ENCODE results near the gene ADAM33. TPM values are rescaled to one million over a fixed set of nuclear protein-coding genes. Genes with fewer than 3 reads are reported as not detected.

ADAM33 gene
- total RNA-seq, 2 experiments from 2014 or later: not detected

DNA sequence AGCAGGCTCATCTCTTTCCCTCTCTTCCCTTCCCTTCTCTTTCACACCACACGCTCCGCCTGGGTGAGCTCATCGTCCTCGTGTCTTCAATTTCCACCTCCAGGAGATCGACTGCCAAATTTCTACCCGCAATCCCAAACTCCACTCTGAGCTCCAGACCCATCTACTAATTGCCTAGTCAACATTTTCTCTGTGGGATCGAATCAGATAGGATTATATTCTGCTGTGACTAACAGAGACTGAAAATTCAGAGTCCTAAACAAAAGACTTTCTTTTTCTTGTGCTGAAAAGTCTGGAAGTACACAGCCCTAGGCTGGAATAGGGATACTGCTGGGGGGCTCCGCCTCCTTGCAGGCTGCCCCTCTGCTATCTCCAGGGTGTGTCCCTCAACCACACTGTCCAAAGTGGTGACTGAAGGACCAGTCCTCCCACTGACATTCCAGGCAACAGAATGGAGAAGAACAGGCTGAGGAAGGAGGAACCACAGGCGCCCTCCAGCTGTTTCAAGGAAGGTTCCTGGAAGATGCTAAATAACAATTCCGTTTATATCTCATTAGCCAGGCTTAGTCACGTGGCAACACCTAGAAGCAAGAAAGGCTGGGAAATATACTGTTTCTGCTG lies 45.7 kb upstream of the ADAM33 start:
- ChIA-PET CTCF (no interaction called here), POLR2A (no interaction called here)
- DNase-seq (no peak), ATAC-seq (ENCODE audit: poor library complexity) (no peak)
- Histone ChIP-seq H3K27ac (ENCODE audit: low read depth in 1 of 2, low read length in 2 of 2) (no peak overlapping the region), H3K36me3 (ENCODE audit: insufficient read depth, low read length) (no peaks in the 10 kb centered on the region), H3K4me3 (ENCODE audit: low read length) (no peak overlapping the region), H3K9me3 (ENCODE audit: control insufficient read depth in 1 of 2, insufficient read depth in 1 of 2, low read length in 2 of 2) (no peaks in the 10 kb centered on the region), H3K4me1 (ENCODE audit: insufficient read depth, low read length) (no peaks in the 10 kb centered on the region), H3K27me3 (ENCODE audit: control insufficient read depth in 1 of 2, insufficient read depth in 2 of 2, low read length in 2 of 2) (peaks cover 32 to 37% of the 10 kb centered on the region in 2 experiments)
- Mint-ChIP-seq H3K27ac (no peak overlapping the region), H3K36me3 (ENCODE audit: low read depth) (no peaks in the 10 kb centered on the region), H3K4me3 (no peak overlapping the region), H3K4me1 (ENCODE audit: low read depth) (no peaks in the 10 kb centered on the region), H3K9me3 (no peaks in the 10 kb centered on the region), H3K27me3 (peaks cover 60% of the 10 kb centered on the region)
- TF ChIP-seq, protein P1, sequence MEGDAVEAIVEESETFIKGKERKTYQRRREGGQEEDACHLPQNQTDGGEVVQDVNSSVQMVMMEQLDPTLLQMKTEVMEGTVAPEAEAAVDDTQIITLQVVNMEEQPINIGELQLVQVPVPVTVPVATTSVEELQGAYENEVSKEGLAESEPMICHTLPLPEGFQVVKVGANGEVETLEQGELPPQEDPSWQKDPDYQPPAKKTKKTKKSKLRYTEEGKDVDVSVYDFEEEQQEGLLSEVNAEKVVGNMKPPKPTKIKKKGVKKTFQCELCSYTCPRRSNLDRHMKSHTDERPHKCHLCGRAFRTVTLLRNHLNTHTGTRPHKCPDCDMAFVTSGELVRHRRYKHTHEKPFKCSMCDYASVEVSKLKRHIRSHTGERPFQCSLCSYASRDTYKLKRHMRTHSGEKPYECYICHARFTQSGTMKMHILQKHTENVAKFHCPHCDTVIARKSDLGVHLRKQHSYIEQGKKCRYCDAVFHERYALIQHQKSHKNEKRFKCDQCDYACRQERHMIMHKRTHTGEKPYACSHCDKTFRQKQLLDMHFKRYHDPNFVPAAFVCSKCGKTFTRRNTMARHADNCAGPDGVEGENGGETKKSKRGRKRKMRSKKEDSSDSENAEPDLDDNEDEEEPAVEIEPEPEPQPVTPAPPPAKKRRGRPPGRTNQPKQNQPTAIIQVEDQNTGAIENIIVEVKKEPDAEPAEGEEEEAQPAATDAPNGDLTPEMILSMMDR (IDR thresholded peaks at IDR 0.05): no peak
- intact Hi-C loops (cut with DNase I, micrococcal nuclease): no loop called here

DNA sequence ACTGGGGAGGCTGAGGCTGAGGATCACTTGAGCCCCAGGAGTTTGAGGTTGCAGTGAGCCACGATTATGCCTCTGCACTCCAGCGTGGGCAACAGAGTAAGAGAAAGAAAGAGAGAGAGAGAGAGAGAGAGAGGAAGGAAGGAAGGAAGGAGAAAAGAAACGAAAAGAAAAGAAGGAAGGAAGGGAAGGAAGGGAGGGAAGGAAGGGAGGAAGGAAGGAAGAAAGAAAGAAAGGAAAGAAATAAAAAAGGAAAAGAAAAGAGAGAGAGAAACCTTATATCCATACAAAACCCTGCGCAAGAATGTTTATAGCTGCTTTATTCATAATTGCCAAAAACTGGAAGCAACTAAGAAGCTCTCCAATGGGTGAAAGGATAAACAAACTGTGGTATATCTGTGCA lies 42.5 kb upstream of the ADAM33 start:
- Histone ChIP-seq H3K36me3 (ENCODE audit: insufficient read depth, low read length) (no peaks in the 10 kb centered on the region), H3K27ac (ENCODE audit: low read depth in 1 of 2, low read length in 2 of 2) (no peak overlapping the region), H3K4me3 (ENCODE audit: low read length) (no peak overlapping the region), H3K9me3 (ENCODE audit: control insufficient read depth in 1 of 2, insufficient read depth in 1 of 2, low read length in 2 of 2) (no peaks in the 10 kb centered on the region), H3K4me1 (ENCODE audit: insufficient read depth, low read length) (no peaks in the 10 kb centered on the region), H3K27me3 (ENCODE audit: control insufficient read depth in 1 of 2, insufficient read depth in 2 of 2, low read length in 2 of 2) (peaks cover 15 to 24% of the 10 kb centered on the region in 2 experiments)
- POLR2A ChIA-PET: no interaction called here
- peaks cover 58% of the 10 kb centered on the region for H3K27me3 Mint-ChIP-seq
- ATAC-seq (ENCODE audit: poor library complexity): no peak
- CTCF ChIA-PET: interaction anchor here (0.7 kb wide), 1 partner anchor 13 kb away, joined by 3 read pairs; no protein-coding TSS in a partner anchor
- TF ChIP-seq, protein P1 (IDR thresholded peaks at IDR 0.05): no peak
- intact Hi-C loops (cut with DNase I, micrococcal nuclease): no loop called here
- H3K27ac Mint-ChIP-seq: no peak overlapping the region
- no peaks in the 10 kb centered on the region for H3K36me3 Mint-ChIP-seq (ENCODE audit: low read depth)
- no peak overlapping the region for H3K4me3 Mint-ChIP-seq
- no peak for DNase-seq
- H3K4me1 Mint-ChIP-seq (ENCODE audit: low read depth): no peaks in the 10 kb centered on the region
- no peaks in the 10 kb centered on the region for H3K9me3 Mint-ChIP-seq

DNA sequence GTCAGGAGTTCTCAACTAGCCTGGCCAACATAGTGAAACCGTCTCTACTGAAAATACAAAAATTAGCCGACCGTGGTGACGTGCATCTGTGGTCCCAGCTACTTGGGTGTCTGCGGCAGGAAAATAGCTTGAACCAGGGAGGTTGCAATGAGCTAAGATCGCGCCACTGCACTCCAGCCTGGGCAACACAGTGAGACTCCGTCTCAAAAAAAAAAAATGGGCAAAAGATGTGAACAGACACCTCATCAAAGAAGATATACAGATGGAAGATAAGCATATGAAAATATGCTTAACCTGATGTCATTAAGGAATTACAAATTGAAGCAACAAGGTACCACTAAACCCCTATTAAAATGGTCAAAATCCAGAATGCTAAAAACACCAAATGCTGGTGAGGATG lies 41.5 kb upstream of the ADAM33 start:
- Histone ChIP-seq H3K36me3 (ENCODE audit: insufficient read depth, low read length) (no peaks in the 10 kb centered on the region), H3K4me1 (ENCODE audit: insufficient read depth, low read length) (no peaks in the 10 kb centered on the region), H3K27ac (ENCODE audit: low read depth in 1 of 2, low read length in 2 of 2) (no peak overlapping the region), H3K4me3 (ENCODE audit: low read length) (no peak overlapping the region), H3K9me3 (ENCODE audit: control insufficient read depth in 1 of 2, insufficient read depth in 1 of 2, low read length in 2 of 2) (no peaks in the 10 kb centered on the region), H3K27me3 (ENCODE audit: control insufficient read depth in 1 of 2, insufficient read depth in 2 of 2, low read length in 2 of 2) (peaks cover 7 to 16% of the 10 kb centered on the region in 2 experiments)
- POLR2A ChIA-PET: no interaction called here
- H3K36me3 Mint-ChIP-seq (ENCODE audit: low read depth): no peaks in the 10 kb centered on the region
- no peak for ATAC-seq (ENCODE audit: poor library complexity)
- no peak for DNase-seq
- TF ChIP-seq, protein P1 (IDR thresholded peaks at IDR 0.05): no peak
- no peaks in the 10 kb centered on the region for H3K9me3 Mint-ChIP-seq
- H3K27me3 Mint-ChIP-seq: peaks cover 55% of the 10 kb centered on the region
- no peak overlapping the region for H3K4me3 Mint-ChIP-seq
- CTCF ChIA-PET: no interaction called here
- no peaks in the 10 kb centered on the region for H3K4me1 Mint-ChIP-seq (ENCODE audit: low read depth)
- H3K27ac Mint-ChIP-seq: no peak overlapping the region
- intact Hi-C loops (cut with DNase I, micrococcal nuclease): no loop called here
